ENCODE measurements around the gene SLC25A25. TPM values are rescaled to one million over a fixed set of nuclear protein-coding genes. Genes with fewer than 3 reads are reported as not detected.
A peak's percentile ranks its signal among the peaks of the same experiment; 100 is the strongest.

SLC25A25 gene
- total RNA-seq, 1 donor from 2014 or later: 33.0 TPM

DNA sequence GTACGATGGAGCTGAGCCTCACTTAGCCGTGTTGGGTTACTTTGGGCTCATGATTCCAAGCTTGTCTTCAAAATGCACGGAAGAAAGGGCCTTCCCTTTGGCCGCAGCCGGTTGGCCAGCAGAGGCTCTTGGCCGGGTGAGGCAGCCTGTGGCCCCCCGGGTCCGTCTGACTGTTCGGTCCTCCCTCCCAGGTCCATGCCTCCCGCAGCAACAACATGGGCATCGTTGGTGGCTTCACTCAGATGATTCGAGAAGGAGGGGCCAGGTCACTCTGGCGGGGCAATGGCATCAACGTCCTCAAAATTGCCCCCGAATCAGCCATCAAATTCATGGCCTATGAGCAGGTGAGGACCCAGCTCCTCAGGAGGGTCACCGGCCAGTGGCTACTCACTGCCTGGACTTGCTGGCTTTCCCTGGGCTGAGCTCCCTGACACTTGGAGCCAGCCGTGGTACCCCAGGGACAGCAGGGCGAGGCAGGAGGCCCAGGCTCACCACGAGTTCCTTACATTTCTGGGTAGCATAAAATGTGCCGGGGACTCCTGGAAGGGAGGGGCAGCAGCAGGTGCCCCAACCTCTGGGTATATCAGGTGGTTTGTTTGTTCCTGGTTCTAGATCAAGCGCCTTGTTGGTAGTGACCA lies 37.6 kb downstream of the SLC25A25 start:
- Mint-ChIP-seq H3K27me3 (ENCODE audit: unreplicated experiment) (peaks cover 9% of the 10 kb centered on the region), H3K36me3 (ENCODE audit: unreplicated experiment) (no peaks in the 10 kb centered on the region), H3K27ac (ENCODE audit: unreplicated experiment) (no peak overlapping the region), H3K4me3 (ENCODE audit: unreplicated experiment) (no peak overlapping the region), H3K9me3 (ENCODE audit: unreplicated experiment) (peaks cover 13% of the 10 kb centered on the region), H3K4me1 (ENCODE audit: low read depth, unreplicated experiment) (peaks cover 40% of the 10 kb centered on the region)
- DNase-seq: no peak
- TF ChIP-seq, protein P1, sequence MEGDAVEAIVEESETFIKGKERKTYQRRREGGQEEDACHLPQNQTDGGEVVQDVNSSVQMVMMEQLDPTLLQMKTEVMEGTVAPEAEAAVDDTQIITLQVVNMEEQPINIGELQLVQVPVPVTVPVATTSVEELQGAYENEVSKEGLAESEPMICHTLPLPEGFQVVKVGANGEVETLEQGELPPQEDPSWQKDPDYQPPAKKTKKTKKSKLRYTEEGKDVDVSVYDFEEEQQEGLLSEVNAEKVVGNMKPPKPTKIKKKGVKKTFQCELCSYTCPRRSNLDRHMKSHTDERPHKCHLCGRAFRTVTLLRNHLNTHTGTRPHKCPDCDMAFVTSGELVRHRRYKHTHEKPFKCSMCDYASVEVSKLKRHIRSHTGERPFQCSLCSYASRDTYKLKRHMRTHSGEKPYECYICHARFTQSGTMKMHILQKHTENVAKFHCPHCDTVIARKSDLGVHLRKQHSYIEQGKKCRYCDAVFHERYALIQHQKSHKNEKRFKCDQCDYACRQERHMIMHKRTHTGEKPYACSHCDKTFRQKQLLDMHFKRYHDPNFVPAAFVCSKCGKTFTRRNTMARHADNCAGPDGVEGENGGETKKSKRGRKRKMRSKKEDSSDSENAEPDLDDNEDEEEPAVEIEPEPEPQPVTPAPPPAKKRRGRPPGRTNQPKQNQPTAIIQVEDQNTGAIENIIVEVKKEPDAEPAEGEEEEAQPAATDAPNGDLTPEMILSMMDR (IDR thresholded peaks at IDR 0.05; ENCODE audit: partially characterized antibody, unreplicated experiment): no peak

DNA sequence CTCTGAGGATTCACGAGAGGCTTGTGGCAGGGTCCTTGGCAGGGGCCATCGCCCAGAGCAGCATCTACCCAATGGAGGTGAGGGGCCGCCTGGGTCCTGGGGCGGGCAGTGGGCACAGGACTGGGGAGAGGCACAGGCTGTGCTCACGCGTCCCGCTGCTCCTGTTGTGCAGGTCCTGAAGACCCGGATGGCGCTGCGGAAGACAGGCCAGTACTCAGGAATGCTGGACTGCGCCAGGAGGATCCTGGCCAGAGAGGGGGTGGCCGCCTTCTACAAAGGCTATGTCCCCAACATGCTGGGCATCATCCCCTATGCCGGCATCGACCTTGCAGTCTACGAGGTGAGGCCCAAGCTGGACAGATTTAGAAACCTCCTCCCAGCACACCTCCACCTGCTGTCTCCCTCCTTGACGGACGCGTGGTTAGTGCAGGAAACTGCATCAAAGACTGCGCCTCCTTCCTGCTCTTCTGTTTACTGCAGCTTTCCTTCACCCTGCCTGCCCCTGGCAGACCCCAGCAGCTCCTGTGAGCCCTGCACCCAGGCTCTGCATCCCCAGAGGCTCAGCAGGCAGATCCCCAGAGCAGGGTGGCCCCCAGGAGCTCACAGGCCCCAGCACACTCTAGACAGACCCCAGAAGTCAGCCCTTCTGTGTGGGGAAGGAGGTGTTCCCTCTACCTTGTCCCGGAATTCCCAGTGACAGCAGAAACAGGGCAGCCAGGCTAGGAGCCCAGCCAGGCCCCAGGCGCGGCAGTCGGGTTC lies 38.3 kb downstream of the SLC25A25 start:
- Mint-ChIP-seq H3K27ac (ENCODE audit: unreplicated experiment) (no peak overlapping the region), H3K4me1 (ENCODE audit: low read depth, unreplicated experiment) (peaks cover 34% of the 10 kb centered on the region), H3K36me3 (ENCODE audit: unreplicated experiment) (no peaks in the 10 kb centered on the region), H3K4me3 (ENCODE audit: unreplicated experiment) (no peak overlapping the region), H3K9me3 (ENCODE audit: unreplicated experiment) (peaks cover 10% of the 10 kb centered on the region), H3K27me3 (ENCODE audit: unreplicated experiment) (peaks cover 9% of the 10 kb centered on the region)
- no peak for DNase-seq
- TF ChIP-seq, protein P1 (IDR thresholded peaks at IDR 0.05; ENCODE audit: partially characterized antibody, unreplicated experiment): no peak

DNA sequence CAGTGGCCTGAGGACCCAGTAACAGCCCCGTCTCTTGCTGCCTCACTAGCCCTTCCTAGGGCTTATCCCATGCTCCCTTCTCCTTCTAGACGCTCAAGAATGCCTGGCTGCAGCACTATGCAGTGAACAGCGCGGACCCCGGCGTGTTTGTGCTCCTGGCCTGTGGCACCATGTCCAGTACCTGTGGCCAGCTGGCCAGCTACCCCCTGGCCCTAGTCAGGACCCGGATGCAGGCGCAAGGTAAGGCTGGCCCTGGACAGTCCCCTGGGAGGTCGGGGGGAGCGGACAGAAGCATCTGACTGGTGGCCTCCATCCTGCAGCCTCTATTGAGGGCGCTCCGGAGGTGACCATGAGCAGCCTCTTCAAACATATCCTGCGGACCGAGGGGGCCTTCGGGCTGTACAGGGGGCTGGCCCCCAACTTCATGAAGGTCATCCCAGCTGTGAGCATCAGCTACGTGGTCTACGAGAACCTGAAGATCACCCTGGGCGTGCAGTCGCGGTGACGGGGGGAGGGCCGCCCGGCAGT lies 39.0 kb downstream of the SLC25A25 start:
- Mint-ChIP-seq H3K9me3 (ENCODE audit: unreplicated experiment) (peaks cover 8% of the 10 kb centered on the region), H3K27ac (ENCODE audit: unreplicated experiment) (no peak overlapping the region), H3K27me3 (ENCODE audit: unreplicated experiment) (peaks cover 9% of the 10 kb centered on the region), H3K4me1 (ENCODE audit: low read depth, unreplicated experiment) (peaks cover 29% of the 10 kb centered on the region), H3K4me3 (ENCODE audit: unreplicated experiment) (no peak overlapping the region), H3K36me3 (ENCODE audit: unreplicated experiment) (no peaks in the 10 kb centered on the region)
- DNase-seq: no peak
- TF ChIP-seq, protein P1 (IDR thresholded peaks at IDR 0.05; ENCODE audit: partially characterized antibody, unreplicated experiment): no peak

DNA sequence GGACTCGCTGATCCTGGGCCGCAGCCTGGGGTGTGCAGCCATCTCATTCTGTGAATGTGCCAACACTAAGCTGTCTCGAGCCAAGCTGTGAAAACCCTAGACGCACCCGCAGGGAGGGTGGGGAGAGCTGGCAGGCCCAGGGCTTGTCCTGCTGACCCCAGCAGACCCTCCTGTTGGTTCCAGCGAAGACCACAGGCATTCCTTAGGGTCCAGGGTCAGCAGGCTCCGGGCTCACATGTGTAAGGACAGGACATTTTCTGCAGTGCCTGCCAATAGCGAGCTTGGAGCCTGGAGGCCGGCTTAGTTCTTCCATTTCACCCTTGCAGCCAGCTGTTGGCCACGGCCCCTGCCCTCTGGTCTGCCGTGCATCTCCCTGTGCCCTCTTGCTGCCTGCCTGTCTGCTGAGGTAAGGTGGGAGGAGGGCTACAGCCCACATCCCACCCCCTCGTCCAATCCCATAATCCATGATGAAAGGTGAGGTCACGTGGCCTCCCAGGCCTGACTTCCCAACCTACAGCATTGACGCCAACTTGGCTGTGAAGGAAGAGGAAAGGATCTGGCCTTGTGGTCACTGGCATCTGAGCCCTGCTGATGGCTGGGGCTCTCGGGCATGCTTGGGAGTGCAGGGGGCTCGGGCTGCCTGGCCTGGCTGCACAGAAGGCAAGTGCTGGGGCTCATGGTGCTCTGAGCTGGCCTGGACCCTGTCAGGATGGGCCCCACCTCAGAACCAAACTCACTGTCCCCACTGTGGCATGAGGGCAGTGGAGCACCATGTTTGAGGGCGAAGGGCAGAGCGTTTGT lies 39.6 kb downstream of the SLC25A25 start:
- TF ChIP-seq, protein P1 (IDR thresholded peaks at IDR 0.05; ENCODE audit: partially characterized antibody, unreplicated experiment): no peak
- H3K36me3 Mint-ChIP-seq (ENCODE audit: unreplicated experiment): no peaks in the 10 kb centered on the region
- peaks cover 9% of the 10 kb centered on the region for H3K27me3 Mint-ChIP-seq (ENCODE audit: unreplicated experiment)
- peak overlapping the region; percentile 71 for H3K27ac Mint-ChIP-seq (ENCODE audit: unreplicated experiment)
- peak overlapping the region; percentile 32 for H3K4me3 Mint-ChIP-seq (ENCODE audit: unreplicated experiment)
- DNase-seq: no peak
- H3K4me1 Mint-ChIP-seq (ENCODE audit: low read depth, unreplicated experiment): peaks cover 23% of the 10 kb centered on the region
- H3K9me3 Mint-ChIP-seq (ENCODE audit: unreplicated experiment): peaks cover 5% of the 10 kb centered on the region

Measured in glutamatergic neuron (in vitro differentiated cells).